Hair follicular keratinocyte (primary cell): ENCODE data around the gene PPP1R9A. TPM values are rescaled to one million over a fixed set of nuclear protein-coding genes. Genes with fewer than 3 reads are reported as not detected.

Source experiments
- total RNA-seq: library from RNA; depleted of rRNA; stranded (reverse); fragments of >200 nt; gene quantifications from 2 replicates; pipeline ENCODE4 v1.2.3, GENCODE V29; 2015

The PPP1R9A gene
- total RNA-seq = not detected in 2 replicates

DNA sequence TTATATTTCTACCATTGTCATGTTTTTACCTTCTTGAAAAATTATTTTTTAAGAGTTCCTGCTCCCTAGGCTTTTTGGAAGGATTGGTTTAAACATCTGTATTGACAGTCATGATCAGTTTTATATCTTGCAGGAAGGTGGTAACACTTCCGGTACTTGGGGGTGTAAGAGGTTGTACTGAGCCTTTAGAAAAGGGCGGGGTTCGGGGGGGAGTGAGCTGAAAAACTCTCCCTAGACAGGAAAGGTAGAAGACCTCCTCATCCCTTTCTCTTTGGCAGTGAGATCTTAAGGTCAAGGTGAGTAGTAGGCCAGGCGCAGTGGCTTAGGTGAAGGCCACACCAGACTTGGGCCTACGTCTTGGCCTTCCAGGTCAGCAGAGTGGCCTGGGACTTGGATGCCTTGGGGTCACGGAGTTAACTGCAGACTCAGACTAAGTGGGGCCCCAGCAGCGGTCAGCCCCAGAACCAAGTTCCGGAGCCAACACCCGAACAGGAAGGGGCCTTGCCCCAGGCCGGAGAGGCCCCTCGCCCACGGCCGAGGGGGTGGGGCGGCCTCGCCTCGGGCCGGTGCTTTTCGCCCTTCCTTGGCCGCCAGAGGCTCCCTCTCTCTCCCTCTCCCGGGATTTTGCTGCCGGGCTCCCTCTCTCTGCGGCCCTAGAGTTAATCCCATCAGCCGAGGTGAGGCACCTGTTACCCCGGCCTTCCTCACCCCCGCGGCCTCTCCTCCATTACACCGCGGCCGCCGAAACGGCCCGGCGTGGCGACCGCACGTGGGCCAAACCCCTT is at the start of gene PPP1R9A:
TSS of gene PPP1R9A (plus strand) at position 569 of the 785 bp plus-strand sequence. CDS start 2,520 bp downstream, outside the sequence.

GRCh38 chr7:95324431-95324830 is 417.0 kb downstream of the PPP1R9A start, which contains the start of gene PON1:
Gene PON1 (minus strand): TSS chr7:95324532. CDS start chr7:95324475, 57 bp downstream.

